GM23338 (cell line): ENCODE data around the gene CYP1A2. TPM values are rescaled to one million over a fixed set of nuclear protein-coding genes. Genes with fewer than 3 reads are reported as not detected.

Experiments
- ATAC-seq: fragments of 200-7000 bp; cut with Tn5 transposase; 3 replicates; pipeline ENCODE4 v1.9.1; 2020
- DNase-seq: peaks from one replicate; pipeline ENCODE4 v3.0.0-alpha.2; 2015; ENCODE audit warnings: low spot score
- H2AFZ ChIP-seq: fragments of 200-600 bp; sonication (generic); 2 replicates; pipeline ENCODE4 v1.8.0; 2016; ENCODE audit warnings: antibody characterized with exemption, mild to moderate bottlenecking, moderate library complexity
- H3F3A ChIP-seq: fragments of 200-600 bp; sonication (generic); replicated peaks from 2 replicates; pipeline ENCODE4 v1.8.0; 2017; ENCODE audit warnings: antibody characterized with exemption, mixed run types, low read depth
- H3K27ac ChIP-seq: fragments of 200-600 bp; sonication (generic); 2 replicates; pipeline ENCODE4 v1.6.1; 2016; ENCODE audit warnings: low read depth
- H3K27me3 ChIP-seq: fragments of 200-600 bp; sonication (generic); 2 replicates; pipeline ENCODE4 v1.8.0; 2016; ENCODE audit warnings: mild to moderate bottlenecking, mixed run types, moderate library complexity; ENCODE audit not compliant: insufficient read depth
- H3K36me3 ChIP-seq: fragments of 200-600 bp; sonication (generic); 2 replicates; pipeline ENCODE4 v1.8.0; 2016; ENCODE audit warnings: mild to moderate bottlenecking; ENCODE audit not compliant: insufficient read depth
- H3K4me1 ChIP-seq: fragments of 200-600 bp; sonication (generic); 2 replicates; pipeline ENCODE4 v1.8.0; 2016; ENCODE audit warnings: mild to moderate bottlenecking, moderate library complexity; ENCODE audit not compliant: insufficient read depth
- H3K4me2 ChIP-seq: fragments of 200-600 bp; sonication (generic); 2 replicates; pipeline ENCODE4 v1.7.1; 2017; ENCODE audit warnings: mixed run types
- H3K4me3 ChIP-seq: fragments of 200-600 bp; sonication (generic); 2 replicates; pipeline ENCODE4 v1.6.1; 2016; ENCODE audit warnings: mixed run types
- H3K79me2 ChIP-seq: fragments of 200-600 bp; sonication (generic); replicated peaks from 2 replicates; pipeline ENCODE4 v1.8.0; 2017; ENCODE audit warnings: mild to moderate bottlenecking; ENCODE audit not compliant: insufficient read depth
- H3K9me2 ChIP-seq: fragments of 200-600 bp; sonication (generic); 2 replicates; pipeline ENCODE4 v1.8.0; 2017; ENCODE audit not compliant: insufficient read depth
- H4K20me1 ChIP-seq: fragments of 200-600 bp; sonication (generic); replicated peaks from 2 replicates; pipeline ENCODE4 v1.8.0; 2017; ENCODE audit warnings: mild to moderate bottlenecking; ENCODE audit not compliant: insufficient read depth
- H3K27ac Mint-ChIP-seq: 2 replicates; pipeline ENCODE4 v1.8.0; 2020; ENCODE audit warnings: inconsistent platforms, mild to moderate bottlenecking, moderate library complexity, mixed read lengths
- H3K27me3 Mint-ChIP-seq: 3 replicates; pipeline ENCODE4 v1.8.0; 2022; ENCODE audit warnings: low read depth, mild to moderate bottlenecking, moderate library complexity, mixed read lengths, inconsistent platforms; ENCODE audit not compliant: insufficient read depth, poor library complexity
- H3K36me3 Mint-ChIP-seq: 3 replicates; pipeline ENCODE4 v1.8.0; 2021; ENCODE audit warnings: low read depth, mild to moderate bottlenecking, inconsistent platforms, moderate library complexity, mixed read lengths
- H3K4me1 Mint-ChIP-seq: 3 replicates; pipeline ENCODE4 v1.8.0; 2020; ENCODE audit warnings: mild to moderate bottlenecking, inconsistent platforms, mixed read lengths
- H3K4me3 Mint-ChIP-seq: 3 replicates; pipeline ENCODE4 v1.8.0; 2021; ENCODE audit warnings: moderate library complexity, mild to moderate bottlenecking, inconsistent platforms, mixed read lengths
- H3K9me3 Mint-ChIP-seq: 3 replicates; pipeline ENCODE4 v1.8.0; 2020; ENCODE audit warnings: moderate library complexity, mild to moderate bottlenecking, inconsistent platforms, mixed read lengths
- CREB1 ChIP-seq: fragments of 250-450 bp; sonication (Bioruptor Pico); IDR thresholded peaks from 2 replicates; pipeline ENCODE4 v1.5.0; 2020; ENCODE audit warnings: low read depth, mild to moderate bottlenecking, moderate library complexity
- ETS1 ChIP-seq: IDR thresholded peaks from 2 replicates; pipeline ENCODE4 v1.6.1; 2016; ENCODE audit warnings: antibody characterized with exemption
- EZH2 ChIP-seq: fragments of 200-600 bp; sonication (generic); IDR thresholded peaks from one replicate; pipeline ENCODE4 v1.8.0; 2017; ENCODE audit warnings: antibody characterized with exemption, mild to moderate bottlenecking, low read depth; ENCODE audit not compliant: unreplicated experiment
- EZH2phosphoT487 ChIP-seq: fragments of 200-600 bp; sonication (generic); IDR thresholded peaks from one replicate; pipeline ENCODE4 v1.8.1; 2018; ENCODE audit warnings: antibody characterized with exemption; ENCODE audit not compliant: unreplicated experiment
- JUNB ChIP-seq: IDR thresholded peaks from one replicate; pipeline ENCODE4 v1.6.1; 2016; ENCODE audit warnings: antibody characterized with exemption; ENCODE audit not compliant: unreplicated experiment
- NANOG ChIP-seq: IDR thresholded peaks from 2 replicates; pipeline ENCODE4 v1.6.1; 2016; ENCODE audit warnings: antibody characterized with exemption, borderline replicate concordance
- POLR2AphosphoS5 ChIP-seq: IDR thresholded peaks from 2 replicates; pipeline ENCODE4 v1.6.1; 2016; ENCODE audit warnings: antibody characterized with exemption, low read depth
- REST ChIP-seq: IDR thresholded peaks from one replicate; pipeline ENCODE4 v1.6.1; 2018; ENCODE audit warnings: antibody characterized with exemption; ENCODE audit not compliant: unreplicated experiment
- STAT1 ChIP-seq: IDR thresholded peaks from one replicate; pipeline ENCODE4 v1.6.1; 2016; ENCODE audit warnings: antibody characterized with exemption; ENCODE audit not compliant: unreplicated experiment
- ZNF114 ChIP-seq: fragments of 250-450 bp; sonication (Bioruptor Pico); IDR thresholded peaks from 2 replicates; pipeline ENCODE4 v1.5.0; 2020; ENCODE audit warnings: mild to moderate bottlenecking, moderate library complexity
- ZNF331 ChIP-seq: fragments of 250-450 bp; sonication (Bioruptor Pico); IDR thresholded peaks from 2 replicates; pipeline ENCODE4 v1.5.0; 2020; ENCODE audit warnings: low read depth, mild to moderate bottlenecking, moderate library complexity
- ZNF462 ChIP-seq: fragments of 250-450 bp; sonication (Bioruptor Pico); IDR thresholded peaks from 2 replicates; pipeline ENCODE4 v1.5.0; 2020; ENCODE audit warnings: mild to moderate bottlenecking, moderate library complexity
- polyA plus RNA-seq: library from polyadenylated mRNA; unstranded; fragments of >200 nt; fragmentation: Nextera tagmentation; extraction: Ambion mirVana; gene quantifications from 2 replicates; pipeline ENCODE4 v1.2.1, GENCODE V29; 2016
- total RNA-seq: library from RNA; depleted of rRNA; stranded (reverse); fragments of >200 nt; shearing (Covaris generic); gene quantifications from 2 replicates; pipeline ENCODE4 v1.2.3, GENCODE V29; 2014
- TF ChIP-seq, protein P1 (sequence below), 2 experiments: fragments of 200-600 bp in 1 of 2; sonication (generic) in 1 of 2; conservative IDR thresholded peaks; 2 replicates each; pipeline versions ENCODE4 v1.5.1 to v1.6.1; 2016 to 2017; ENCODE audit warnings: antibody characterized with exemption in 2 of 2, low read depth in 2 of 2, mild to moderate bottlenecking in 2 of 2, moderate library complexity in 1 of 2

The CYP1A2 gene
- total and polyA plus RNA-seq, 2 experiments from 2014 or later = not detected

GRCh38 chr15:74742422-74742821 is 6.2 kb upstream of the CYP1A2 start (continued):
- TF ChIP-seq NANOG (no peak), EZH2phosphoT487 (no peak), STAT1 (no peak)

- H3K4me1 ChIP-seq = no peaks in the 10 kb centered on the region
- Mint-ChIP-seq H3K27me3 (peaks cover 3% of the 10 kb centered on the region), H3K4me3 (no peak overlapping the region), H3K27ac (no peak overlapping the region), H3K36me3 (no peaks in the 10 kb centered on the region), H3K9me3 (peaks cover 5% of the 10 kb centered on the region), H3K4me1 (no peaks in the 10 kb centered on the region)
- ATAC-seq = no peak
- no peaks in the 10 kb centered on the region for H3F3A ChIP-seq
- H3K4me2 ChIP-seq = no peak overlapping the region
- no peak overlapping the region for H3K27ac ChIP-seq
- no peak for DNase-seq
- H3K4me3 ChIP-seq = no peak overlapping the region
- H2AFZ ChIP-seq = no peak overlapping the region
- TF ChIP-seq, protein P1, sequence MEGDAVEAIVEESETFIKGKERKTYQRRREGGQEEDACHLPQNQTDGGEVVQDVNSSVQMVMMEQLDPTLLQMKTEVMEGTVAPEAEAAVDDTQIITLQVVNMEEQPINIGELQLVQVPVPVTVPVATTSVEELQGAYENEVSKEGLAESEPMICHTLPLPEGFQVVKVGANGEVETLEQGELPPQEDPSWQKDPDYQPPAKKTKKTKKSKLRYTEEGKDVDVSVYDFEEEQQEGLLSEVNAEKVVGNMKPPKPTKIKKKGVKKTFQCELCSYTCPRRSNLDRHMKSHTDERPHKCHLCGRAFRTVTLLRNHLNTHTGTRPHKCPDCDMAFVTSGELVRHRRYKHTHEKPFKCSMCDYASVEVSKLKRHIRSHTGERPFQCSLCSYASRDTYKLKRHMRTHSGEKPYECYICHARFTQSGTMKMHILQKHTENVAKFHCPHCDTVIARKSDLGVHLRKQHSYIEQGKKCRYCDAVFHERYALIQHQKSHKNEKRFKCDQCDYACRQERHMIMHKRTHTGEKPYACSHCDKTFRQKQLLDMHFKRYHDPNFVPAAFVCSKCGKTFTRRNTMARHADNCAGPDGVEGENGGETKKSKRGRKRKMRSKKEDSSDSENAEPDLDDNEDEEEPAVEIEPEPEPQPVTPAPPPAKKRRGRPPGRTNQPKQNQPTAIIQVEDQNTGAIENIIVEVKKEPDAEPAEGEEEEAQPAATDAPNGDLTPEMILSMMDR (conservative IDR thresholded peaks at IDR 0.05; ENCODE audit: low read depth in 2 of 2) = no peak
- TF ChIP-seq ZNF114 (CRISPR knock-in tag) (no peak), ZNF331 (CRISPR knock-in tag) (no peak), CREB1 (no peak), ZNF462 (CRISPR knock-in tag) (no peak), REST (no peak), EZH2phosphoT487 (no peak), POLR2AphosphoS5 (no peak), JUNB (no peak), STAT1 (no peak), NANOG (no peak), ETS1 (no peak), EZH2 (no peak)
- no peaks in the 10 kb centered on the region for H3K79me2 ChIP-seq
- no peaks in the 10 kb centered on the region for H3K36me3 ChIP-seq
- no peaks in the 10 kb centered on the region for H4K20me1 ChIP-seq
- no peaks in the 10 kb centered on the region for H3K27me3 ChIP-seq
- H3K9me2 ChIP-seq = no peaks in the 10 kb centered on the region
These were observed 2.3 kb upstream of the CYP1A2 start for GRCh38 chr15:74746389-74746788.
